HepG2 (cell line): ENCODE data around the gene CCDC57. TPM values are rescaled to one million over a fixed set of nuclear protein-coding genes. Genes with fewer than 3 reads are reported as not detected.
"Not testable (repeated sequence)": the region's sequence is repeated elsewhere in the genome, so short reads cannot be mapped to it uniquely, and the experiment has no call there.

Experiments
- ATAC-seq: fragments of 200-7000 bp; cut with Tn5 transposase; 3 replicates; pipeline ENCODE4 v1.9.1; 2020; ENCODE audit warnings: mild to moderate bottlenecking, moderate library complexity
- BruUV-seq: library from RNA; stranded (reverse); fragments of 400-500 nt; replicated peaks from 2 replicates; lab custom pipeline; 2021; lab: Mats Ljungman, UMichigan
- CTCF ChIA-PET: fragments of 300-600 bp; formaldehyde crosslinking; extraction: SDS; loops from one replicate; lab custom pipeline; 2021; ENCODE audit warnings: low total read pairs, inconsistent platforms, low intra/inter-chr PET ratio; lab: Yijun Ruan, JAX
- POLR2A ChIA-PET: fragments of 350-600 bp; sonication (Branson Sonifier 250); formaldehyde crosslinking; loops from one replicate; lab custom pipeline; 2020; ENCODE audit warnings: antibody characterized with exemption, inconsistent platforms; lab: Yijun Ruan, JAX
- DNase-seq: peaks from one replicate; pipeline ENCODE4 v3.0.0-alpha.2; 2015; ENCODE audit warnings: low spot score
- FAIRE-seq: peaks from 3 replicates; lab custom pipeline; 2011; peaks lifted over from hg19 to GRCh38; lab: Jason Lieb, UNC
- H2AFZ ChIP-seq: one replicate; pipeline ENCODE4 v1.6.1; 2011; ENCODE audit warnings: low read length, inconsistent platforms
- H3K27ac ChIP-seq: fragments of 300-600 bp; 3 replicates; pipeline ENCODE4 v1.8.0; 2011; ENCODE audit warnings: mixed run types, mild to moderate bottlenecking, mixed read lengths, low read length, inconsistent platforms; ENCODE audit not compliant: insufficient read depth; ENCODE audit errors: extremely low read length
- H3K27me3 ChIP-seq, 2 experiments: fragments of 200-600 bp in 1 of 2; 2 replicates in 1 of 2; 3 replicates in 1 of 2; pipeline versions ENCODE4 v1.6.0 to v1.8.0; 2011; ENCODE audit warnings: low read length in 2 of 2, mild to moderate bottlenecking in 2 of 2, moderate library complexity in 2 of 2, inconsistent platforms in 1 of 2; ENCODE audit not compliant: insufficient read depth in 2 of 2, control insufficient read depth in 1 of 2
- H3K36me3 ChIP-seq, 2 experiments: fragments of 200-600 bp in 1 of 2; replicated peaks in 1 of 2; 2 replicates in 1 of 2; 3 replicates in 1 of 2; pipeline versions ENCODE4 v1.5.1 to v1.8.0; 2011; ENCODE audit warnings: low read length in 2 of 2, inconsistent platforms in 1 of 2; ENCODE audit not compliant: insufficient read depth in 2 of 2, control insufficient read depth in 1 of 2
- H3K4me1 ChIP-seq: 2 replicates; pipeline ENCODE4 v1.5.1; 2012; ENCODE audit warnings: low read length, inconsistent platforms; ENCODE audit not compliant: insufficient read depth
- H3K4me2 ChIP-seq: 2 replicates; pipeline ENCODE4 v1.6.0; 2011; ENCODE audit warnings: low read depth, low read length, inconsistent platforms
- H3K4me3 ChIP-seq, 3 experiments: fragments of 200-600 bp in 1 of 3; sonication (generic), shearing (Covaris generic) in 1 of 3; replicated peaks in 1 of 3; 2 replicates each; pipeline ENCODE4 v1.5.1; 2011 to 2016; ENCODE audit warnings: low read length in 3 of 3, inconsistent platforms in 2 of 3, low read depth in 2 of 3, mild to moderate bottlenecking in 2 of 3, control low read depth in 1 of 3, mixed read lengths in 1 of 3; ENCODE audit not compliant: insufficient read depth in 1 of 3
- H3K79me2 ChIP-seq: one replicate; pipeline ENCODE4 v1.6.1; 2011; ENCODE audit warnings: low read length, inconsistent platforms; ENCODE audit not compliant: insufficient read depth
- H3K9ac ChIP-seq: 2 replicates; pipeline ENCODE4 v1.6.0; 2011; ENCODE audit warnings: mild to moderate bottlenecking, low read depth, low read length, inconsistent platforms; ENCODE audit not compliant: insufficient read depth
- H3K9me3 ChIP-seq: 2 replicates; pipeline ENCODE4 v1.5.1; 2012; ENCODE audit warnings: mild to moderate bottlenecking, low read length
- H4K20me1 ChIP-seq: 2 replicates; pipeline ENCODE4 v1.6.0; 2011; ENCODE audit warnings: inconsistent platforms, mild to moderate bottlenecking, low read length, moderate library complexity; ENCODE audit not compliant: insufficient read depth
- AKAP8 ChIP-seq: sonication (generic); formaldehyde crosslinking; IDR thresholded peaks from 2 replicates; pipeline ENCODE4 v1.5.1; 2020; ENCODE audit warnings: mild to moderate bottlenecking, missing genetic modification reagents
- ARNT2 ChIP-seq: sonication (generic); formaldehyde crosslinking; IDR thresholded peaks from 2 replicates; pipeline ENCODE4 v1.8.0; 2022; ENCODE audit warnings: mild to moderate bottlenecking, low read depth, missing genetic modification reagents, moderate library complexity
- HMG20B ChIP-seq: conservative IDR thresholded peaks from 2 replicates; pipeline ENCODE4 v1.6.1; 2016; ENCODE audit warnings: missing genetic modification reagents, missing compliant biosample characterization
- HNRNPH1 ChIP-seq: fragments of 200-400 bp; formaldehyde crosslinking; optimal IDR thresholded peaks from 2 replicates; pipeline ENCODE3; 2017; ENCODE audit warnings: mild to moderate bottlenecking, low read depth, low read length
- MED1 ChIP-seq: sonication (generic); formaldehyde crosslinking; IDR thresholded peaks from 2 replicates; pipeline ENCODE4 v1.4.0; 2020; ENCODE audit warnings: missing genetic modification reagents
- NCOR1 ChIP-seq: fragments of 200-600 bp; sonication (generic); IDR thresholded peaks from 2 replicates; pipeline ENCODE4 v1.7.0; 2017; ENCODE audit warnings: antibody characterized with exemption, low read length, borderline replicate concordance
- NFIB ChIP-seq: sonication (generic); formaldehyde crosslinking; IDR thresholded peaks from 2 replicates; pipeline ENCODE4 v1.9.0; 2021; ENCODE audit warnings: missing genetic modification reagents, mild to moderate bottlenecking, borderline replicate concordance
- RELA ChIP-seq: sonication (generic); formaldehyde crosslinking; IDR thresholded peaks from 2 replicates; pipeline ENCODE4 v1.4.0; 2020; ENCODE audit warnings: missing genetic modification reagents
- SALL2 ChIP-seq: sonication (generic); formaldehyde crosslinking; IDR thresholded peaks from 2 replicates; pipeline ENCODE4 v1.8.1; 2023; ENCODE audit warnings: mild to moderate bottlenecking, missing genetic modification reagents, inconsistent platforms
- SETDB1 ChIP-seq: sonication (generic); formaldehyde crosslinking; IDR thresholded peaks from 2 replicates; pipeline ENCODE4 v1.5.1; 2020; ENCODE audit warnings: missing genetic modification reagents, mild to moderate bottlenecking, borderline replicate concordance
- SNRNP70 ChIP-seq: fragments of 200-400 bp; formaldehyde crosslinking; IDR thresholded peaks from 2 replicates; pipeline ENCODE4 v1.6.1; 2017; ENCODE audit warnings: mild to moderate bottlenecking, low read depth, low read length, moderate library complexity
- SSRP1 ChIP-seq: IDR thresholded peaks from 2 replicates; pipeline ENCODE4 v1.6.1; 2016; ENCODE audit warnings: control low read depth
- TBX2 ChIP-seq: sonication (generic); formaldehyde crosslinking; IDR thresholded peaks from 2 replicates; pipeline ENCODE4 v1.5.0; 2020; ENCODE audit warnings: missing genetic modification reagents, mild to moderate bottlenecking, borderline replicate concordance
- ZBTB3 ChIP-seq: sonication (generic); formaldehyde crosslinking; IDR thresholded peaks from 2 replicates; pipeline ENCODE4 v1.4.0; 2020; ENCODE audit warnings: low read depth, mild to moderate bottlenecking, moderate library complexity, missing genetic modification reagents, borderline replicate concordance
- ZKSCAN1 ChIP-seq: fragments of 150-350 bp; IDR thresholded peaks from 2 replicates; pipeline ENCODE4 v1.6.1; 2014; ENCODE audit warnings: low read length
- ZNF572 ChIP-seq: sonication (generic); formaldehyde crosslinking; IDR thresholded peaks from 2 replicates; pipeline ENCODE4 v1.5.1; 2020; ENCODE audit warnings: mild to moderate bottlenecking, missing genetic modification reagents
- ZNF614 ChIP-seq: IDR thresholded peaks from 2 replicates; pipeline ENCODE4 v1.6.1; 2018; ENCODE audit warnings: missing biosample characterization, missing genetic modification reagents, inconsistent platforms, borderline replicate concordance
- ZNF766 ChIP-seq: sonication (generic); formaldehyde crosslinking; IDR thresholded peaks from 2 replicates; pipeline ENCODE4 v1.5.0; 2020; ENCODE audit warnings: missing genetic modification reagents, borderline replicate concordance
- WGBS: methylation state at CpG from one replicate; pipeline ENCODE4 v1.1.6; 2017; ENCODE audit warnings: low lambda C conversion rate; 5-methylcytosine and 5-hydroxymethylcytosine counted together
- in situ Hi-C: cut with HindIII; loops from 2 replicates; pipeline ENCODE4 v1.10.0; 2017; ENCODE audit warnings: low pct_unique_long_range_greater_than_20kb; ENCODE audit not compliant: extremely low pct_ligation_motif_present
- intact Hi-C: fragments of 100-400 bp; cut with micrococcal nuclease; formaldehyde crosslinking; loops from one replicate; pipeline ENCODE4 v1.10.0; 2022; ENCODE audit not compliant: unreplicated experiment
- polyA plus RNA-seq, 8 experiments: library from polyadenylated mRNA; depleted of rRNA in 3 of 8; stranded (reverse) in 7 of 8; unstranded in 1 of 8; fragments of >200 nt; fragmentation: Illumina TruSeq in 4 of 8; extraction: Trizol in 4 of 8; gene quantifications; 2 replicates each; pipeline versions ENCODE4 v1.2.1 to v1.2.3, GENCODE V29; 2011 to 2016; ENCODE audit warnings: low read depth in 4 of 8, missing spikeins in 1 of 8, mixed read lengths in 1 of 8; ENCODE audit not compliant: insufficient read depth in 1 of 8
- total RNA-seq, 5 experiments: library from RNA; depleted of rRNA; stranded (reverse); fragments of >200 nt; fragmentation: Illumina TruSeq; extraction: Trizol; gene quantifications; 2 replicates each; pipeline ENCODE4 v1.2.3, GENCODE V29; 2016; ENCODE audit warnings: low read depth in 1 of 5
- TF ChIP-seq, protein P1 (sequence below): sonication (generic); formaldehyde crosslinking; IDR thresholded peaks from 2 replicates; pipeline ENCODE4 v1.5.0; 2020; ENCODE audit warnings: missing genetic modification reagents

The CCDC57 gene
- total and polyA plus RNA-seq, 2 of the 13 experiments (the other 11 are each of a cell fraction or from before 2014, with no cell fraction given) = 59.3 to 59.9 TPM

DNA sequence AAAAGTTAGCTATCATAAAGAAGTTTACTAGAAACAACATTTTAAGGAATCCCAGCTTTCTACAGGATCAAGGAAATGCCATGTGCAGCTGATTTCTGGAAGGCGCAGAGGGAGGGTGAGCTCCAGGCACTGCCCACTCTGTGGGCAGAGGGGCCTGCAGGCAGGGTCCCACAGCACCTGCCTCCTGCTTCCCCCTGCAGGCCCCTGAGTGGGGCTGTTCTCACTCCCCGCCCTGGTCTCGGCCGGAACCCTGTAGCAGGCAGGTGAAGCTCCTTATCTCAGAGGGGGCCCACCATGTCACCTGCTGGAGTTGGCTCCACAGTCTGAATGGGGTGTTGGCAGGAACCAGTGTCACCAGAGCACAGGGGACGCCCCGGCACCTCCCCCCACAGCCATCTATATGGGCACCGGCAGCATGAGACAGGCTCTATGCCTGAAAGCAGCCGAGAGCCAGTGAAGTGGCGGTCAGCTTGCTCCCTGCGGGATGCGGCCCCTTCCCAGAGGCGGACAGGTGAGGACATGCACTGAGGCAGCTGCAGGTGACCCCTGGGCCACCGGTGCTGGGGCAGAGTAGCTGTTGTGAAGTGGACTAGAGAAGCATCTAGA, 67.0 kb downstream of the CCDC57 start:
- Histone ChIP-seq H2AFZ (no peak overlapping the region), H3K9me3 (no peaks in the 10 kb centered on the region), H3K27me3 (no peaks in the 10 kb centered on the region), H3K36me3 (no peaks in the 10 kb centered on the region; a peak in 1 of 5 replicates), H4K20me1 (no peaks in the 10 kb centered on the region), H3K9ac (no peak overlapping the region), H3K79me2 (no peaks in the 10 kb centered on the region), H3K4me1 (no peaks in the 10 kb centered on the region), H3K27ac (no peak overlapping the region), H3K4me3 (no peak overlapping the region), H3K4me2 (no peak overlapping the region)
- FAIRE-seq (no peak), DNase-seq (no peak), ATAC-seq (no peak)
- whole genome bisulfite sequencing = 92% methylated on average over 9 of the region's 13 CpGs
- ChIA-PET CTCF (no interaction called here), POLR2A (no interaction called here)
- BruUV-seq = no TSS peak
- TF ChIP-seq ZKSCAN1 = no peak
- no peak for TF ChIP-seq ZBTB3 (CRISPR knock-in tag)
- TF ChIP-seq SALL2 (CRISPR knock-in tag) = no peak
- TF ChIP-seq ZNF766 (CRISPR knock-in tag) = no peak
- TF ChIP-seq TBX2 (CRISPR knock-in tag) = no peak
- TF ChIP-seq ZNF614 (CRISPR knock-in tag) = no peak
- intact Hi-C loops = no loop called here
- in situ Hi-C loops = no loop called here

DNA sequence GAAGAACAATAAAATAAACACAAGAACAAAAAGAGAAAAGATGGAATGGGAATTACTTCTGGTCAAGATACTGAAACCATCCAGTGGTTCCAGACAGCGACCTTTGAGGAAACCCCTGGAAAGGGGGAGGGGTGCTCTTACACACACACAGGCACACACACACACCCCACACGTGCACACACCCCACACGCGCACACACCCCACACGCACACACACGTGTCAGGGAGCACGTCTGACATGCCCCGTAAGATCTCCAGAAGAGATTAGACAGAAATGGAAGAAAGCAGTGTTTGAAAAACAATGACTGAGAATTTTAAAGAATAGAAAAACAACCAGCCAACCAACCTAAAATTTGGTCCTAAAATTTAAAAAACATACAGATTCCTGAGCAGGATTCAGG, 69.3 kb downstream of the CCDC57 start:
- DNase-seq = no peak
- BruUV-seq = no TSS peak

DNA sequence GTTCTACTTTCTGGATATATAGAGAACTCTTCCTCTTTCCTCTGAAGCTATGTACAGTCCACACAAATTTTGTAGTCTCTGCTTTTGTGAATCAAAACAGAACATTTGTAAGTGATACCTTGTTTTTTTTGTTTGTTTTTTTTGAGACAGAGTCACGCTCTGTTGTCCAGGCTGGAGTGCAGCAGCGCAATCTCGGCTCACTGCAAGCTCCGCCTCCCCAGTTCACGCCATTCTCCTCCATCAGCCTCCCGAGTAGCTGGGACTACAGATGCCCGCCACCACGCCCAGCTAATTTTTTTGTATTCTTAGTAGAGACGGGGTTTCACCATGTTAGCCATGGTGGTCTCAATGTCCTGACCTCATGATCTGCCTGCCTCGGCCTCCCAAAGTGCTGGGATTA, 72.7 kb downstream of the CCDC57 start:
- H3K9me3 ChIP-seq, POLR2A ChIA-PET, DNase-seq, CTCF ChIA-PET, H3K79me2 ChIP-seq, intact Hi-C loops, H2AFZ ChIP-seq, FAIRE-seq, BruUV-seq, H3K4me2 ChIP-seq, H3K9ac ChIP-seq, H4K20me1 ChIP-seq, H3K4me1 ChIP-seq, ATAC-seq, in situ Hi-C loops, H3K36me3 ChIP-seq, H3K27me3 ChIP-seq, H3K4me3 ChIP-seq, H3K27ac ChIP-seq: not testable (repeated sequence)
- 88% methylated on average over 10 of the region's 10 CpGs for WGBS

More for the DNA sequence above, 69.3 kb downstream of the CCDC57 start:
- H3K27me3 ChIP-seq = no peaks in the 10 kb centered on the region
- ATAC-seq (no peak), FAIRE-seq (no peak)
- ChIA-PET CTCF (no interaction called here), POLR2A (interaction anchor here (0.9 kb wide), 1 partner anchor 106 kb away, joined by 3 read pairs; the partner anchor contains the start of gene DCXR)
- WGBS = 95% methylated on average over 8 of the region's 8 CpGs
- H3K4me3 ChIP-seq = no peak overlapping the region
- H2AFZ ChIP-seq = no peak overlapping the region
- H3K79me2 ChIP-seq = no peaks in the 10 kb centered on the region
- no peaks in the 10 kb centered on the region for H3K9me3 ChIP-seq
- no peak overlapping the region for H3K27ac ChIP-seq
- TF ChIP-seq SETDB1 (no peak), ZNF766 (CRISPR knock-in tag) (no peak), AKAP8 (CRISPR knock-in tag) (no peak), MED1 (CRISPR knock-in tag) (no peak), HMG20B (CRISPR knock-in tag) (no peak), NFIB (CRISPR knock-in tag) (no peak), SSRP1 (CRISPR knock-in tag) (no peak), SNRNP70 (no peak), ZNF572 (no peak), ARNT2 (CRISPR knock-in tag) (no peak), HNRNPH1 (no peak), NCOR1 (no peak), RELA (CRISPR knock-in tag) (no peak)
- TF ChIP-seq, protein P1, sequence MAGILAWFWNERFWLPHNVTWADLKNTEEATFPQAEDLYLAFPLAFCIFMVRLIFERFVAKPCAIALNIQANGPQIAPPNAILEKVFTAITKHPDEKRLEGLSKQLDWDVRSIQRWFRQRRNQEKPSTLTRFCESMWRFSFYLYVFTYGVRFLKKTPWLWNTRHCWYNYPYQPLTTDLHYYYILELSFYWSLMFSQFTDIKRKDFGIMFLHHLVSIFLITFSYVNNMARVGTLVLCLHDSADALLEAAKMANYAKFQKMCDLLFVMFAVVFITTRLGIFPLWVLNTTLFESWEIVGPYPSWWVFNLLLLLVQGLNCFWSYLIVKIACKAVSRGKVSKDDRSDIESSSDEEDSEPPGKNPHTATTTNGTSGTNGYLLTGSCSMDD = no peak
- no peaks in the 10 kb centered on the region for H4K20me1 ChIP-seq
- no peaks in the 10 kb centered on the region for H3K4me1 ChIP-seq
- intact Hi-C loops (no loop called here), in situ Hi-C loops (no loop called here)
- no peak overlapping the region for H3K9ac ChIP-seq
- H3K36me3 ChIP-seq = no peaks in the 10 kb centered on the region; a peak in 1 of 5 replicates
- H3K4me2 ChIP-seq = no peak overlapping the region
